ENCODE measurements around the gene ARHGAP1. TPM values are rescaled to one million over a fixed set of nuclear protein-coding genes. Genes with fewer than 3 reads are reported as not detected.
"Not testable (repeated sequence)": the region's sequence is repeated elsewhere in the genome, so short reads cannot be mapped to it uniquely, and the experiment has no call there.

Gene ARHGAP1
- total RNA-seq, 1 donor from 2014 or later, result 58.2 TPM

DNA sequence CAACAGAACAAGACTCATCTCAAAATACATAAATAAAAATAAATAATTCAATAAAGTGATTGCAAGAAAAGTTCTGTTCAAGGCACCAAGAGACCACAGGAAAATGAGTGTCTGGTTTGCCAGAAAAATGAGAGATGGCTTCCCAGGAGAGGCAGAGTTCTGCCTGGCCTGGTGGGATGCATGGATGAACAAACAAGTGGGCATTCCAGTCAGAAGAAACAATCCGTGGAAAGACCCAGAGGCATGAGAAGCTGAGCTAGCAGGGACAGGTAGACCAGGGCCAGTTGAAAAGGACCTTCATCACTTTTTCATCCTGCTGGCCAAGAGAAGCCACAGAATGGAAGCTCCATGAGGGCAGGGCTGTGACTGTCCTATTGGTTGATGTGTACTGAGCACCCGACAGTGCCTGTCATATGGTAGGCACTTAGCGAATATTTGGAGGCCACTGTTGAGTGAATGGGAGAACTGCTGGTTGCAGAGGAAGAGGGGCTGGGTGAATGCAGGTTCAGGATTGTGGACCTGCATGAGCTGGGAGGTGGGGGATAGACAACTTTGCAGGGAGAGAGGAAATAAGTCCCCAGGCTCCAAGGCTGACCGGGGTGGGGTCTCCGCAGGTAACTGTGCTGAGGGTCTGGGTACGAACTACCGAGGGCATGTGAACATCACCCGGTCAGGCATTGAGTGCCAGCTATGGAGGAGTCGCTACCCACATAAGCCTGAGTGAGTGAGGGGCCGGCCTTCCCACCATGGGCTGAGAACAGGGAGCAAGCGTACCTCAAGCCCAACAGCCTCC, 22.3 kb upstream of the ARHGAP1 start:
- DNase-seq (ENCODE audit: extremely low spot score, unreplicated experiment), result no peak
- Mint-ChIP-seq H3K9me3 (no peaks in the 10 kb centered on the region), H3K4me1 (ENCODE audit: unreplicated experiment) (no peaks in the 10 kb centered on the region), H3K36me3 (no peaks in the 10 kb centered on the region), H3K27ac (no peak overlapping the region), H3K27me3 (no peaks in the 10 kb centered on the region), H3K4me3 (no peak overlapping the region)
- TF ChIP-seq, protein P1, sequence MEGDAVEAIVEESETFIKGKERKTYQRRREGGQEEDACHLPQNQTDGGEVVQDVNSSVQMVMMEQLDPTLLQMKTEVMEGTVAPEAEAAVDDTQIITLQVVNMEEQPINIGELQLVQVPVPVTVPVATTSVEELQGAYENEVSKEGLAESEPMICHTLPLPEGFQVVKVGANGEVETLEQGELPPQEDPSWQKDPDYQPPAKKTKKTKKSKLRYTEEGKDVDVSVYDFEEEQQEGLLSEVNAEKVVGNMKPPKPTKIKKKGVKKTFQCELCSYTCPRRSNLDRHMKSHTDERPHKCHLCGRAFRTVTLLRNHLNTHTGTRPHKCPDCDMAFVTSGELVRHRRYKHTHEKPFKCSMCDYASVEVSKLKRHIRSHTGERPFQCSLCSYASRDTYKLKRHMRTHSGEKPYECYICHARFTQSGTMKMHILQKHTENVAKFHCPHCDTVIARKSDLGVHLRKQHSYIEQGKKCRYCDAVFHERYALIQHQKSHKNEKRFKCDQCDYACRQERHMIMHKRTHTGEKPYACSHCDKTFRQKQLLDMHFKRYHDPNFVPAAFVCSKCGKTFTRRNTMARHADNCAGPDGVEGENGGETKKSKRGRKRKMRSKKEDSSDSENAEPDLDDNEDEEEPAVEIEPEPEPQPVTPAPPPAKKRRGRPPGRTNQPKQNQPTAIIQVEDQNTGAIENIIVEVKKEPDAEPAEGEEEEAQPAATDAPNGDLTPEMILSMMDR (conservative IDR thresholded peaks at IDR 0.05), result no peak

DNA sequence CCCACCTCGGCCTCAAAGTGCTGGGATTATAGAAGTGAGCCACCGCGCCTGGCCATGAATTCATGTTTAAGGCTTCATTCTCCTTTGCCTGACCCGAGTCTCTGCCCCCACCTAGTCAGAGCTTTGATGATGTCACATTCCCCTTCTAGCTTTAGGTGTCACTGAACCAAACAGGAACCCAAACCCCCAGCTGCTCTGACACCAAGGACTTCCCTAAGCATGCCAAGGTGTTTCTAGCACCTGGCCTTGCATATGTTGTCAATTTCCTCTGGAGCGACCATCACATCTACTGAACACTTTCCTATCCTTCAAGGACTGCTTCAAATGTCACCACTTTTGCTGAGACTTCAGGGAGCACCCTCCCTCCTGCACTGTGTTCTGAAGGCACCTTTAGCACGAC, 20.9 kb upstream of the ARHGAP1 start:
- Mint-ChIP-seq H3K9me3 (no peaks in the 10 kb centered on the region), H3K4me3 (no peak overlapping the region), H3K27ac (peak overlapping the region; percentile 5), H3K4me1 (ENCODE audit: unreplicated experiment) (no peaks in the 10 kb centered on the region), H3K36me3 (no peaks in the 10 kb centered on the region), H3K27me3 (no peaks in the 10 kb centered on the region)
- DNase-seq (ENCODE audit: extremely low spot score, unreplicated experiment), result no peak
- TF ChIP-seq, protein P1 (conservative IDR thresholded peaks at IDR 0.05), result no peak

DNA sequence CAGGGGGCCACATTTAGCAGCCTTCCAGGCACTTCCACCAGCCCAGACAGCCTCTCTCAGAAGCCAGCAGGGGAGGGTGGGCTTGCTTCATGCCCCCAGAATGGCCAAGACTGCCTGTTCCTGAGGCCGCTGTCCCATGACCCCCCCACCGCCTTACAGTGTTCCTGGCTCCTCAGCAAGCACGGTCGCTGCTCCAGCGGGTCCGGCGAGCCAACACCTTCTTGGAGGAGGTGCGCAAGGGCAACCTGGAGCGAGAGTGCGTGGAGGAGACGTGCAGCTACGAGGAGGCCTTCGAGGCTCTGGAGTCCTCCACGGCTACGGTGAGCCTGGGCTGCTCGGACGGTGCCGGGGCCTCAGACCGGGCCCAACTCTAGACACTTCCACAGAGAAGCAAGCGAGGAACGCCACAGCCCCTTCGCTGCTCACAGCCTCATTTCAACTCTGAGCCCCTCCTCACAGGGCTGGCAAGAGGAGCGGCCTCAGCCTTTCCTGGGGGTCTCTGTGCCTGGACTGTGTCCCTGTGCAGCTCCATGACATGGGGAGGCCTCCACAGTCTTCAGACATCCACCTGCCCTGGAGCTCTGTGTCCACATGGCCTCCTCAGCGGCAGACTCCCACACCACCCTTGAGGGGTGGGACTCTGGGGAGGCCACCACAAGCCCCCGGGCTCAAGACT, 19.3 kb upstream of the ARHGAP1 start:
- TF ChIP-seq, protein P1 (conservative IDR thresholded peaks at IDR 0.05), result no peak
- no peaks in the 10 kb centered on the region for H3K27me3 Mint-ChIP-seq
- H3K4me3 Mint-ChIP-seq, result no peak overlapping the region
- no peaks in the 10 kb centered on the region for H3K4me1 Mint-ChIP-seq (ENCODE audit: unreplicated experiment)
- no peak for DNase-seq (ENCODE audit: extremely low spot score, unreplicated experiment)
- H3K27ac Mint-ChIP-seq, result no peak overlapping the region
- no peaks in the 10 kb centered on the region for H3K9me3 Mint-ChIP-seq
- no peaks in the 10 kb centered on the region for H3K36me3 Mint-ChIP-seq

DNA sequence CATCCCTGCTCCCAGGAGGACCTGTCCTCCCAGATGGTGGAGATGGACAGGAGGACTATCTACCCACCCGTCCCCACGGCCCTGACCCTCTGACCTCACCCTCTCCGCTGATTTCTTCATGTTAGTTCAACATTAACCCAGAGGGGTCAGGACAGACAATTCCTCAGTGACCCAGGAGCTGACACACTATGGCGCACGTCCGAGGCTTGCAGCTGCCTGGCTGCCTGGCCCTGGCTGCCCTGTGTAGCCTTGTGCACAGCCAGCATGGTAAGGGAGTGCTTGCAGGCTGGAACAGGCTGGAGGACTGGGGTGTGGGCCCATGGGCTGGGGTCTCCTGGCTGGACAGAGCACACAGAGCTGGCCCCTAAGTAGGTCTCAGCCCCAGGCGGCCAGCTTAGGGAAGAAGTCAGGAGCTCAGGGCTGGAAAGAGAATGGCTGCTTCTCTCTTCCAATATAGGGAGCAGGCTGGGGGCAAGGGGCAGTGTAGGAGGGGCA, 18.7 kb upstream of the ARHGAP1 start, which contains the start of gene F2:
Gene F2, plus strand, starts transcription at position 166 of the 495 bp plus-strand sequence. Its CDS starts 23 bp downstream, at position 189.
- no peak for DNase-seq (ENCODE audit: extremely low spot score, unreplicated experiment)
- no peaks in the 10 kb centered on the region for H3K27me3 Mint-ChIP-seq
- H3K27ac Mint-ChIP-seq, result peak within 1 kb of the TSS; percentile 51
- TF ChIP-seq, protein P1 (conservative IDR thresholded peaks at IDR 0.05), result no peak
- H3K36me3 Mint-ChIP-seq, result no peaks in the 10 kb centered on the region
- no peaks in the 10 kb centered on the region for H3K9me3 Mint-ChIP-seq
- H3K4me3 Mint-ChIP-seq, result no peak within 1 kb of the TSS
- no peaks in the 10 kb centered on the region for H3K4me1 Mint-ChIP-seq (ENCODE audit: unreplicated experiment)

DNA sequence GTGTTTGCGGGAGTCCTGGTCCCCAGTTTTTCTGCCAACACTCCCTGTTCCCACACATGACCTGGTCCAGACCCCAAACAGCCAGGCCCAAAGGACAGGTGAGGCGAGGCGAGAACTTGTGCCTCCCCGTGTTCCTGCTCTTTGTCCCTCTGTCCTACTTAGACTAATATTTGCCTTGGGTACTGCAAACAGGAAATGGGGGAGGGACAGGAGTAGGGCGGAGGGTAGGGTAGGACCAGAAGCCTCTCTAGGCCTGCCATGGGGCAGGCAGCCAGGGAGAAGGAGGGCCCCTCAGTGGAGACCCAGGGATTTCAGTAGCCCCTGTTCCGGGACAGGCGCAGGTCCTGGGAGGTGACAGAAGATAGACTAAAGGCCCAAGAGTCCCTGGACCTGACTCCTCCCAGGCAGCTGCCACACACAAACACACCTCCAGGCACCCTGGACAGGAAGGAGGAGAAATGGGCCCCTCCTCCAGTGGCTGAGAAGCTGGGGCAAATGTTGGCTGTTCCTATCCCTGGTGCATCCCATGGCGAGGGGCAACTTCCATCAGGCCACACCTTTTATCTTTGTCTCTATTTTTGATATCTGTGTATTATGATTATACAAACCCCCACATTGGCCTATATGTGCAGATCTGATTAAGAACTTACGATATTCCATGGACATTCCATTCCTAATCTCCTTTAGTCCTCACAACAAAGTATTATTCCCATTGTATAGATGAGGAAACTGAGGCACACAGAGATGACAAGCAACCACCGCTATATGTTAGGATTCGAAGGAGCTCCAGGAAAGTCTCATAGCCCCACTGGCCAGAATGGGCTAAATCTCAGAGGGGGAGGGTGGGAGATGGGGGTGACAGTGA, 18.0 kb upstream of the ARHGAP1 start:
- Mint-ChIP-seq H3K4me3 (no peak overlapping the region), H3K9me3 (no peaks in the 10 kb centered on the region), H3K36me3 (no peaks in the 10 kb centered on the region), H3K27me3 (no peaks in the 10 kb centered on the region), H3K27ac (peak overlapping the region; percentile 51), H3K4me1 (ENCODE audit: unreplicated experiment) (no peaks in the 10 kb centered on the region)
- TF ChIP-seq, protein P1 (conservative IDR thresholded peaks at IDR 0.05), result no peak
- no peak for DNase-seq (ENCODE audit: extremely low spot score, unreplicated experiment)

DNA sequence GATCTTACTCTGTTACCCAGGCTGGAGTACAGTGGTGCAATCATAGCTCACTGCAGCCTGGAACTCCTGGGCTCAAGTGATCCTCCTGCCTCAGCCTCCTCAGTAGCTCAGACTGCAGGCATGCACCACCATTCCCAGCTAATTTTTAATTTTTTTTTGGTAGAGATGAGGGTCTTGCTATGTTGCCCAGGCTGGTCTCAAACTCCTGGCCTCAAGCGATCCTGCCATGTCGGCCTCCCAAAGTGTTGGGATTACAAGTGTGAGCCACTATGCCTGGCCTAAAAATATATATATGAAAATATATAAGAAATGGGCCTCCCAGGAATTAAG, 17.4 kb upstream of the ARHGAP1 start:
- not testable (repeated sequence) for H3K36me3 Mint-ChIP-seq; H3K27ac Mint-ChIP-seq; H3K4me3 Mint-ChIP-seq; H3K27me3 Mint-ChIP-seq; H3K4me1 Mint-ChIP-seq (ENCODE audit: unreplicated experiment); DNase-seq (ENCODE audit: extremely low spot score, unreplicated experiment); H3K9me3 Mint-ChIP-seq
